SK-N-SH (cell line): ENCODE data around the gene OXCT1. TPM values are rescaled to one million over a fixed set of nuclear protein-coding genes. Genes with fewer than 3 reads are reported as not detected.

ENCODE experiments used
- CHD2 ChIP-seq: fragments of 150-350 bp; IDR thresholded peaks from 2 replicates; pipeline ENCODE4 v1.6.1; 2018; ENCODE audit warnings: low read length; ENCODE audit not compliant: partially characterized antibody
- FOSL2 ChIP-seq: IDR thresholded peaks from 2 replicates; pipeline ENCODE4 v1.4.0; 2012; ENCODE audit warnings: low read depth, mild to moderate bottlenecking, moderate library complexity, borderline replicate concordance
- FOXM1 ChIP-seq: IDR thresholded peaks from 2 replicates; pipeline ENCODE4 v1.4.0; 2012; ENCODE audit warnings: low read depth, mild to moderate bottlenecking
- GATA2 ChIP-seq: sonication (generic); formaldehyde crosslinking; IDR thresholded peaks from 2 replicates; pipeline ENCODE4 v1.5.0; 2020; ENCODE audit warnings: mild to moderate bottlenecking, missing genetic modification reagents
- JUND ChIP-seq: IDR thresholded peaks from 2 replicates; pipeline ENCODE4 v1.4.0; 2012
- MAX ChIP-seq: IDR thresholded peaks from 2 replicates; pipeline ENCODE4 v1.4.0; 2012; ENCODE audit warnings: low read depth
- MEF2A ChIP-seq: IDR thresholded peaks from 2 replicates; pipeline ENCODE4 v1.4.0; 2012; ENCODE audit warnings: low read depth, borderline replicate concordance
- MXI1 ChIP-seq: IDR thresholded peaks from 2 replicates; pipeline ENCODE4 v1.6.1; 2012; ENCODE audit warnings: mild to moderate bottlenecking, low read depth, low read length, improper control_type of control experiment
- NFIC ChIP-seq: IDR thresholded peaks from 2 replicates; pipeline ENCODE4 v1.4.0; 2012; ENCODE audit warnings: borderline replicate concordance
- NRF1 ChIP-seq: IDR thresholded peaks from 2 replicates; pipeline ENCODE4 v1.6.1; 2012; ENCODE audit warnings: low read depth, mild to moderate bottlenecking, low read length
- RCOR1 ChIP-seq: fragments of 150-350 bp; IDR thresholded peaks from 2 replicates; pipeline ENCODE4 v1.6.1; 2017; ENCODE audit warnings: antibody characterized with exemption, low read length
- RFX5 ChIP-seq: IDR thresholded peaks from 2 replicates; pipeline ENCODE4 v1.6.1; 2012; ENCODE audit warnings: mild to moderate bottlenecking, improper control_type of control experiment, low read length
- RXRA ChIP-seq: IDR thresholded peaks from 2 replicates; pipeline ENCODE4 v1.4.0; 2012; ENCODE audit warnings: low read depth, mild to moderate bottlenecking, borderline replicate concordance
- SMC3 ChIP-seq: IDR thresholded peaks from 2 replicates; pipeline ENCODE4 v1.6.1; 2012; ENCODE audit warnings: low read depth, low read length, improper control_type of control experiment
- TAF1 ChIP-seq: IDR thresholded peaks from 2 replicates; pipeline ENCODE4 v1.6.1; 2012; ENCODE audit warnings: low read depth, mild to moderate bottlenecking, low read length, moderate library complexity, borderline replicate concordance
- TEAD4 ChIP-seq: IDR thresholded peaks from 2 replicates; pipeline ENCODE4 v1.4.0; 2012; ENCODE audit warnings: mild to moderate bottlenecking, borderline replicate concordance; ENCODE audit not compliant: insufficient read depth
- YY1 ChIP-seq: IDR thresholded peaks from 2 replicates; pipeline ENCODE4 v1.4.0; 2012; ENCODE audit warnings: low read depth, mild to moderate bottlenecking
- polyA plus RNA-seq, 3 experiments: library from polyadenylated mRNA; depleted of rRNA; stranded (reverse); fragments of >200 nt; gene quantifications; 2 replicates each; pipeline ENCODE4 v1.2.3, GENCODE V29; 2012
- TF ChIP-seq, protein P1 (sequence below): IDR thresholded peaks from 2 replicates; pipeline ENCODE4 v1.6.1; 2012; ENCODE audit warnings: mild to moderate bottlenecking, low read depth, low read length, moderate library complexity
- TF ChIP-seq, protein P2 (sequence below): fragments of 150-350 bp; IDR thresholded peaks from 2 replicates; pipeline ENCODE4 v1.6.1; 2017; ENCODE audit warnings: antibody characterized with exemption, low read length, low read depth, borderline replicate concordance
- TF ChIP-seq, protein P3 (sequence below): IDR thresholded peaks from 2 replicates; pipeline ENCODE4 v1.4.0; 2012; ENCODE audit warnings: low read depth, borderline replicate concordance

OXCT1 gene
- polyA plus RNA-seq, 1 of the 3 experiments (the other 2 are of a cell fraction) = 11.7 TPM

GRCh38 chr5:41903892-41904799, 33.9 kb upstream of the OXCT1 start, which contains the start of gene RIMOC1 (continued):
- TF ChIP-seq, protein P1, sequence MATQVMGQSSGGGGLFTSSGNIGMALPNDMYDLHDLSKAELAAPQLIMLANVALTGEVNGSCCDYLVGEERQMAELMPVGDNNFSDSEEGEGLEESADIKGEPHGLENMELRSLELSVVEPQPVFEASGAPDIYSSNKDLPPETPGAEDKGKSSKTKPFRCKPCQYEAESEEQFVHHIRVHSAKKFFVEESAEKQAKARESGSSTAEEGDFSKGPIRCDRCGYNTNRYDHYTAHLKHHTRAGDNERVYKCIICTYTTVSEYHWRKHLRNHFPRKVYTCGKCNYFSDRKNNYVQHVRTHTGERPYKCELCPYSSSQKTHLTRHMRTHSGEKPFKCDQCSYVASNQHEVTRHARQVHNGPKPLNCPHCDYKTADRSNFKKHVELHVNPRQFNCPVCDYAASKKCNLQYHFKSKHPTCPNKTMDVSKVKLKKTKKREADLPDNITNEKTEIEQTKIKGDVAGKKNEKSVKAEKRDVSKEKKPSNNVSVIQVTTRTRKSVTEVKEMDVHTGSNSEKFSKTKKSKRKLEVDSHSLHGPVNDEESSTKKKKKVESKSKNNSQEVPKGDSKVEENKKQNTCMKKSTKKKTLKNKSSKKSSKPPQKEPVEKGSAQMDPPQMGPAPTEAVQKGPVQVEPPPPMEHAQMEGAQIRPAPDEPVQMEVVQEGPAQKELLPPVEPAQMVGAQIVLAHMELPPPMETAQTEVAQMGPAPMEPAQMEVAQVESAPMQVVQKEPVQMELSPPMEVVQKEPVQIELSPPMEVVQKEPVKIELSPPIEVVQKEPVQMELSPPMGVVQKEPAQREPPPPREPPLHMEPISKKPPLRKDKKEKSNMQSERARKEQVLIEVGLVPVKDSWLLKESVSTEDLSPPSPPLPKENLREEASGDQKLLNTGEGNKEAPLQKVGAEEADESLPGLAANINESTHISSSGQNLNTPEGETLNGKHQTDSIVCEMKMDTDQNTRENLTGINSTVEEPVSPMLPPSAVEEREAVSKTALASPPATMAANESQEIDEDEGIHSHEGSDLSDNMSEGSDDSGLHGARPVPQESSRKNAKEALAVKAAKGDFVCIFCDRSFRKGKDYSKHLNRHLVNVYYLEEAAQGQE = no peak
- TF ChIP-seq, protein P2, sequence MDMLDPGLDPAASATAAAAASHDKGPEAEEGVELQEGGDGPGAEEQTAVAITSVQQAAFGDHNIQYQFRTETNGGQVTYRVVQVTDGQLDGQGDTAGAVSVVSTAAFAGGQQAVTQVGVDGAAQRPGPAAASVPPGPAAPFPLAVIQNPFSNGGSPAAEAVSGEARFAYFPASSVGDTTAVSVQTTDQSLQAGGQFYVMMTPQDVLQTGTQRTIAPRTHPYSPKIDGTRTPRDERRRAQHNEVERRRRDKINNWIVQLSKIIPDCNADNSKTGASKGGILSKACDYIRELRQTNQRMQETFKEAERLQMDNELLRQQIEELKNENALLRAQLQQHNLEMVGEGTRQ = peak; percentile 95
- TF ChIP-seq NRF1 = no peak
- TF ChIP-seq RFX5 = peak; percentile 66; the same call in 1 of the 2 replicates
- TF ChIP-seq, protein P3, sequence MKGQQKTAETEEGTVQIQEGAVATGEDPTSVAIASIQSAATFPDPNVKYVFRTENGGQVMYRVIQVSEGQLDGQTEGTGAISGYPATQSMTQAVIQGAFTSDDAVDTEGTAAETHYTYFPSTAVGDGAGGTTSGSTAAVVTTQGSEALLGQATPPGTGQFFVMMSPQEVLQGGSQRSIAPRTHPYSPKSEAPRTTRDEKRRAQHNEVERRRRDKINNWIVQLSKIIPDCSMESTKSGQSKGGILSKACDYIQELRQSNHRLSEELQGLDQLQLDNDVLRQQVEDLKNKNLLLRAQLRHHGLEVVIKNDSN = peak; percentile 99
- no peak for TF ChIP-seq TEAD4
- TF ChIP-seq MEF2A = no peak
- peak; percentile 85 for TF ChIP-seq MAX
- TF ChIP-seq NFIC = no peak
- no peak for TF ChIP-seq SMC3
- TF ChIP-seq GATA2 (CRISPR knock-in tag) = no peak
- TF ChIP-seq JUND = no peak
- TF ChIP-seq FOXM1 = no peak
- peak; percentile 89 for TF ChIP-seq MXI1
- TF ChIP-seq RXRA = no peak
- no peak for TF ChIP-seq FOSL2
- TF ChIP-seq YY1 = peak; percentile 91
- peak; percentile 89 for TF ChIP-seq TAF1
- TF ChIP-seq RCOR1 = peak; percentile 18; the same call in 1 of the 2 replicates
- peak; percentile 72 for TF ChIP-seq CHD2
